Dedifferentiated amniotic fluid mesenchymal stem cell (primary cell): ENCODE measurements around the gene IRF8.
A peak's percentile ranks its signal among the peaks of the same experiment; 100 is the strongest.
"Not testable (repeated sequence)": the region's sequence is repeated elsewhere in the genome, so short reads cannot be mapped to it uniquely, and the experiment has no call there.

Source experiments
- DNase-seq: peaks from one replicate; pipeline ENCODE4 v3.0.0-alpha.2; 2016; ENCODE audit errors: extremely low spot score

Gene IRF8

GRCh38 chr16:85867189-85867588, 31.8 kb upstream of the IRF8 start:
- DNase-seq, result no peak

DNA sequence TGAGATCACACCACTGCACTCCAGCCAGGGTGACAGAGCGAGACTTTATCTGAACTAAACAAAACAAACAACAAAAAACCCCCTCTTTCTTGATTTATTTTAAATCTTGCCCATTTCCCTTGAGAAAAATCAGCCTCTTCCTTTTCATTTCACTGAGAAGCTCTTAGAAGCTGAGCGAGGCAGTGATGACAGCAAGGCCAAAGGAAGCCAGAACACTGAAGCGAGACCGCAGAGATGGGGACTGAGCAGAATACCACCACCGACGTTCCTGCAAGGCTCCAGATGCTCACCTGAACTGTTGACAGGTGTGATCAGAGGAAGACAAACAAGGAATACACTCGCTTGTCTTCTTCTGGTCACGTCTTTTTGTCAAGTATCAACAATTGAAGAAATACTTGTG, 30.5 kb upstream of the IRF8 start:
- DNase-seq, result no peak

GRCh38 chr16:85869206-85869605, 29.8 kb upstream of the IRF8 start:
- DNase-seq, result no peak

GRCh38 chr16:85869785-85870558, 29.0 kb upstream of the IRF8 start:
- DNase-seq, result no peak

DNA sequence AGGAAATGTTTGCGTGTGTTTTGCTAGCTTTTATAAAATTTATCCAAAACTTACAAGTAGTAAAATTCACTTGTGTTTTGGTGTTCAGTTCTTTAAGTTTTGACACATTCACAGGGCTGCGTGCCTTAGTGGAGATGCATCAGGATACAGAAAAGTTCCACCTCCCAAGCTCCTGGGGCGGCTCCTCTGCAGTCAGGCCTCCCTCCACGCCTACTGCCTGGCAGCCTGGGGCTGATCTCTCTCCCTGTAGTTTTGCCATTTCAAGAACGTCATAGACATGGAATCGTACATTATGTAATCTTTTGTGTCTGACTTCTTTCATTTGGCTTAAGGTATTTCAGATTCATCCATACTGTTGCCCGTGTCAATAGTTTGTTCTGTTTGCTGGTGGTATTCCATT, 27.2 kb upstream of the IRF8 start:
- no peak for DNase-seq

- DNase-seq, result no peak
Measured at GRCh38 chr16:85872734-85873133, 26.2 kb upstream of the IRF8 start.

DNA sequence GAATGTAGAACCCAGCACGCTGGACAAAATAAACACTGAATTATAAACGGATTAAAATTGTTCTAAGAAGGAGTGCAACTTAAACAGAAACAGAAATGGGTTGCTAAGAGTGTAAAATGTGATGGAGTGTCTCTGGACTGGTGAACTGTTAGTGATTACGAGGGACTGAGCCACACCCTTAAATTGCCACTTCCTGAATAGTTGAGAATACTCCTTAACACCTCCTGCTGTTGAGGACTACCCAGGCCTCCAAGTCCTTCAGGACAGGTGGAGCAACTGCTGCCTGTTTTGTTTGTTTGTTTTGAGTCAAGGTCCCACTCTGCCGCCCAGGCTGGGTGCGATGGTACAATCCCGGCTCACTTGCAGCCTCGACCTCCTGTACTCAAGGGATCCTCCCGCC, 25.8 kb upstream of the IRF8 start:
- no peak for DNase-seq

GRCh38 chr16:85874031-85874430, 24.9 kb upstream of the IRF8 start:
- DNase-seq, result not testable (repeated sequence)

DNA sequence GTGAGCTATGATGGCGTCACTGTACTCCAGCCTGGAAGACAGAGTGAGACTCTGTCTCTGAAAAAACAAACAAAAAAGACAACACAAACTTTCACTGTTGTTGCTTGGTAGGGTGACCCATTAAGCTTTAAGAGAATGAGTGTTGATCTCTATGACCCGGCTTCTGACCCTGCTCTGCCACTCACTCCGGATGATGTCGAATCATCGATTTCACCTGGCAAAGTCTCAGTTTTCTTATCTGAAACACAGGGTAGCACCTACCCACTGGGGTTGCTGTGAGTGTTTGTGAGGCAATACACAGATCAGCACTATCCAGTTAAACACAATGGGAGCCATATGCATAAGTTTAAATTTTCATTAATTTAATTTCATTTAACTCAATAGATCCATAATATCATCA, 20.6 kb upstream of the IRF8 start:
- DNase-seq, result no peak

DNA sequence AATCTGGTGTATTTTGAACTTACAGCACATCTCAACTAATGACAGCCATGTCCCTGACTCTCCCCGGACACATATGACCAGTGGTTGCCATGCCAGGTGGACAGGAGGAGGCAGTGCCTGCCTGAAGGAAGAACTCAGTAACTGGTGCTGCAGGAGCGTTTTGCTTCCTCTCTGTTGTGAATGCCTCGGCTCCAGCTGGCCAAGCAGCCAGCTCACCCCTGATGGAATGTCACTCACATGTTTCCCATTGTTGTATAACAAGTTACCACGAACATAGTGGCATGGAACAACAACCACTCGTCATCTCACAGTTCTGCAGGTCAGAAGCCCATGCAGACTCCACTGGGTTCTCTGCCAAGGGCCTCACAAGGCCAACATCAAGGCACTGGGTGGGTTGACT, 20.1 kb upstream of the IRF8 start:
- peak; percentile 64 for DNase-seq

- no peak for DNase-seq
Measured at GRCh38 chr16:85879549-85879948, 19.4 kb upstream of the IRF8 start.

GRCh38 chr16:85879975-85880831, 18.8 kb upstream of the IRF8 start:
- DNase-seq, result no peak

DNA sequence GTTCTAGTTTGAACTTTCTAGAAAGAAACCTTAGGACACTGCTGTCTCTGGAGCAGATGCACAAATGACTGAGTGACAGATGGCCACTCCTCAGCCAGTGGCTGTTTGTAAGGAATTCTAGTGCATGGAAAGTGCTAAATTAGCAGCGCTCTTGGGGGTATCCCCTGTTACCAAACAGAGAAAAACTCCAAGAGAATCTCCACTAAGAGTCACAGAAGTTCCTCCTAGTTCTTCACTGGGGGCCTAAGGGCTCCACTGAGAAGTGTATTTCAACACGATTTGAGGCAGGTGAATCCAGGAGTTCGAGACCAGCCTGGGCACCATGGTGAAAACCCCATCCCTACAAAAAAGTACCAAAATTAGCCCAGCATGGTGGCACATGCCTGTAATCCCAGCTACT, 18.1 kb upstream of the IRF8 start:
- no peak for DNase-seq

- no peak for DNase-seq
Measured at GRCh38 chr16:85881436-85881835, 17.5 kb upstream of the IRF8 start.

DNA sequence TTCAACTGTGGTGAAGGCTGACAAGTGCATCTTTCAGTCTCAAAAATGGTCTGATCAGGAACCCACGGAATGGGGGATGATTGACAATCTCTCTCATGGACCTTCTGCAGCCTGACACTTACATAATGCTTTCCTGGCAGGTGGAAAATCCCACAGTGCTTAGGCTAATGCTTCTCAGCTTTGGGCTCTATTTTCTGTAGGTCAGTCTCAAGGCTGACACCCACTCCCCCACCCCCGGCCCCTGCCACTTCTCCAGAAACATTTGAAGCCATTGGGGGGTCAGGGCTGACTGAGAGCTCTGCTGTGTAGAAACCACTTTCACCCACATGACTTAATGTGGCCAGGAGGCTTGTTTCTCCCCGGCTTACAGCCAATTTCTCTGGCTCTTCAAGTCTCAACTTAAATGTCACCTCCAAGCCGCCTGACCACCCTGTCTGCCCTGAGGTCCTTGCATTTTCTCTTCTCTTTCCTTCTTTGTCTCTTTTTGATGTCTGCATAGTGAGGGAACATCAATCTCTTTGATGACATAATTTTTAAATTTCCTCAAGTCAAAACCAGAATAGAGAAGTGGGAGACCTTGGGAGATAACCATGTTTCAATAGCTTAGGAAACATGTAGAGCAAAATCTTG, 16.7 kb upstream of the IRF8 start:
- no peak for DNase-seq

DNA sequence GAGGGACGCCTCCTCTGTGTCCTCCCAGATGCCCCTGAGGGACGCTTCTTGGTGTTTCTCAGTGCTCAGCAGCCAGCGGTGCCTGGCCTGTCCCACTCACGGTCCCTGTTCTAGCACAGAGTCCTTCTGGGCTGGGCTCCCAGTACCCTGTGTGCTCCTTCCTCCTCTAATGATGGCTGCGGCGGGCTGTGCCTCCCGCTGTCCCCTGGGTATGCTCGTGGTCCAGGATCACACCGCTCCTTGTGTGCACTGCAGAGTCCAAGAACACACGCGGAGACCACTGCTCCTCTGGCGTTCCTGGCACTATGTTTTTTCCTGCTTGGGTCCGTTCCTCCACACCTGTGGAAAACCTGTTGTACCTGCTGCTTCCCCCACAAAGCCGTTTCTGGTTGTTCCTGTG, 15.1 kb upstream of the IRF8 start:
- no peak for DNase-seq

GRCh38 chr16:85884808-85885463, 14.0 kb upstream of the IRF8 start:
- no peak for DNase-seq

- no peak for DNase-seq
Measured at GRCh38 chr16:85885537-85885936, 13.4 kb upstream of the IRF8 start.

- no peak for DNase-seq
Measured at GRCh38 chr16:85888405-85889331, 10.3 kb upstream of the IRF8 start.

DNA sequence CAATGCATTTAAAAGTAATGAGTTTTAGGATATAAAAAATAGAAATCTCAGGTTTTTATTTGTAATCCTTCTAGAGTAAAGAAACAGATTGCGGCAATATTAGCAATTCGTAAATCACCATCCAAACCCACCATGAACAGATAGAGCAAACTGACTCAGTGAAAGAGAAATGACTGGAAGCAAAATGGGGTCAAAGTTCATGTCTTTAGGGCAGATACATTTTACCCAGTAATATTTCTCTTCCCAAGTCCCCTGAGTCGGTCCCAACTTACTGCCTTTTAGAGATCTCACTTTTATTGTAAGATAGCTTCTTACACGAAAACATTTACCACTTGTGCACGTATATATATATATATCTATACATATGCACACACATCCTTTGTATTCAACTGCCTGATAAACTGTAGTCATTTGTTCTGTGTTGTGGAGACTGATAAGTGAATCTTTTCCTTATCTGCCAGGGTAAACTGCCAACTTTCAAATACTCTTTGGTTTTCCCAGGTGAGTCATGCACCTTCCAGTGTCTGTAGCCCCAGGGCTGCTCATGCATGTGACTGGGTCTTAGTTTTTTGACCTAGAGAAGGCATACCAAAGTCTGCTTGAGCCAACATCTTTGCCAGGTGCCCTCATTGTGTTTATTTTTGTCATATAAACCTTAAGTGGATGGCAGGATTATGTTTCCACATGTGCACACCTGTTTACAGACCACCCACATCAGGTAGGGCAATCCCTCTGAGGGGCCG, 7.8 kb upstream of the IRF8 start:
- no peak for DNase-seq
